ENCODE results near the gene TNXB. TPM values are rescaled to one million over a fixed set of nuclear protein-coding genes. Genes with fewer than 3 reads are reported as not detected.

TNXB gene
- total and polyA plus RNA-seq, 9 of the 15 experiments (the other 6 are each of a cell fraction or from before 2014, with no cell fraction given), result 0.14 to 28.1 (median 12.4) TPM

DNA sequence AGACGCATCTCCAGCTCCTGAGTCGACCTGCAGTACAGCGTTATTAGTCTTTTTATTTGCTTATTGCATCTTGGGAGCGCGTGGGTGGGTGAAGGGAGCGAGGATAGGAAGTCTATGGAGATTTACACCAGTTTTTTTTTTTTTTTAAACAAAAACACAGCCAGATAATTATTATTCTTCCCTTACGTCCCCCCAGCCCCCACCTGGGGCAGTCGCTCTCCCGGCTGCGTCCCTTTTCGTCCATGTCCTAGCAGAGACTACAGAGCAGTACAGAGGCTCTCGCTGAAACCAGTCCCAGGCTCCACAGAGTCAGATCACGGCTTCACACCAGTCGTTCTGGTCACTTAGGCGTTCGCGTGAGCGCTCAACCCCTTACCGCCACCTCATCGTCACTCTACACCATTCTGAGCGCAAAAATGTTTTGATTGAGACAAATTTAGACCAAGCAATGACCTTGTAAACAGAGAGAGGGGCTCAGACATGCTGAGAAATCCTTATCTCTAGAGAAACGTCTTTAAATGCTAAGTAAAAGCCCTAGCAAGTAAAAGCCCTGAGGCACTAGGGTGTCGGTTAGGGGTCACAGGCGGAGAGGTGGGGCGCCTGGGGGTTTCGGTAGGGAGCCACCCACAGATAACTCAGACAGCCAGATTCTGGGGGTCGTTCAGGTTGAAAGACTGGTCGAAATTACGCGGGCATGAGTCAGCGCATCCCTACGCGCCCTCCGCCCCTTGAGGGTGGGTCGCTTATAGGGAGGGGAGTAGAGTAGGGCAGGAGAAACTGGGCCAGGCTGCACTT, 43.8 kb upstream of the TNXB start (continued):
- TF ChIP-seq, protein P1, sequence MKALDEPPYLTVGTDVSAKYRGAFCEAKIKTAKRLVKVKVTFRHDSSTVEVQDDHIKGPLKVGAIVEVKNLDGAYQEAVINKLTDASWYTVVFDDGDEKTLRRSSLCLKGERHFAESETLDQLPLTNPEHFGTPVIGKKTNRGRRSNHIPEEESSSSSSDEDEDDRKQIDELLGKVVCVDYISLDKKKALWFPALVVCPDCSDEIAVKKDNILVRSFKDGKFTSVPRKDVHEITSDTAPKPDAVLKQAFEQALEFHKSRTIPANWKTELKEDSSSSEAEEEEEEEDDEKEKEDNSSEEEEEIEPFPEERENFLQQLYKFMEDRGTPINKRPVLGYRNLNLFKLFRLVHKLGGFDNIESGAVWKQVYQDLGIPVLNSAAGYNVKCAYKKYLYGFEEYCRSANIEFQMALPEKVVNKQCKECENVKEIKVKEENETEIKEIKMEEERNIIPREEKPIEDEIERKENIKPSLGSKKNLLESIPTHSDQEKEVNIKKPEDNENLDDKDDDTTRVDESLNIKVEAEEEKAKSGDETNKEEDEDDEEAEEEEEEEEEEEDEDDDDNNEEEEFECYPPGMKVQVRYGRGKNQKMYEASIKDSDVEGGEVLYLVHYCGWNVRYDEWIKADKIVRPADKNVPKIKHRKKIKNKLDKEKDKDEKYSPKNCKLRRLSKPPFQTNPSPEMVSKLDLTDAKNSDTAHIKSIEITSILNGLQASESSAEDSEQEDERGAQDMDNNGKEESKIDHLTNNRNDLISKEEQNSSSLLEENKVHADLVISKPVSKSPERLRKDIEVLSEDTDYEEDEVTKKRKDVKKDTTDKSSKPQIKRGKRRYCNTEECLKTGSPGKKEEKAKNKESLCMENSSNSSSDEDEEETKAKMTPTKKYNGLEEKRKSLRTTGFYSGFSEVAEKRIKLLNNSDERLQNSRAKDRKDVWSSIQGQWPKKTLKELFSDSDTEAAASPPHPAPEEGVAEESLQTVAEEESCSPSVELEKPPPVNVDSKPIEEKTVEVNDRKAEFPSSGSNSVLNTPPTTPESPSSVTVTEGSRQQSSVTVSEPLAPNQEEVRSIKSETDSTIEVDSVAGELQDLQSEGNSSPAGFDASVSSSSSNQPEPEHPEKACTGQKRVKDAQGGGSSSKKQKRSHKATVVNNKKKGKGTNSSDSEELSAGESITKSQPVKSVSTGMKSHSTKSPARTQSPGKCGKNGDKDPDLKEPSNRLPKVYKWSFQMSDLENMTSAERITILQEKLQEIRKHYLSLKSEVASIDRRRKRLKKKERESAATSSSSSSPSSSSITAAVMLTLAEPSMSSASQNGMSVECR (CRISPR knock-in tag; IDR thresholded peaks at IDR 0.05), result 0 out of 2 replicates have a peak, but pooled peaks have one; percentile 37
- TF ChIP-seq, protein P2, sequence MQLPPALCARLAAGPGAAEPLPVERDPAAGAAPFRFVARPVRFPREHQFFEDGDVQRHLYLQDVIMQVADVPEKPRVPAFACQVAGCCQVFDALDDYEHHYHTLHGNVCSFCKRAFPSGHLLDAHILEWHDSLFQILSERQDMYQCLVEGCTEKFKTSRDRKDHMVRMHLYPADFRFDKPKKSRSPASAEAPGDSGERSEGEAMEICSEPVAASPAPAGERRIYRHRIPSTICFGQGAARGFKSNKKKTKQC (CRISPR knock-in tag; IDR thresholded peaks at IDR 0.05), result 0 out of 2 replicates have a peak, but pooled peaks have one; percentile 15
- TF ChIP-seq EGR1 (conservative IDR thresholded peaks at IDR 0.05), result peak; percentile 86
- TF ChIP-seq ZKSCAN1 (IDR thresholded peaks at IDR 0.05; ENCODE audit: low read depth, low read length), result no peak
- no peak for TF ChIP-seq SRF (CRISPR knock-in tag; IDR thresholded peaks at IDR 0.05)
- TF ChIP-seq RHOXF2B (CRISPR knock-in tag; conservative IDR thresholded peaks at IDR 0.05), result no peak
- peak; percentile 21; a peak in 1 of 4 replicates for TF ChIP-seq KDM1A (IDR thresholded peaks at IDR 0.05)
- no peak for TF ChIP-seq HDAC1 (IDR thresholded peaks at IDR 0.05)
- TF ChIP-seq GATAD2A (IDR thresholded peaks at IDR 0.05), result peak; percentile 89
- peak; percentile 30; the same call in 1 of the 2 replicates for TF ChIP-seq GATAD2B (IDR thresholded peaks at IDR 0.05; ENCODE audit: borderline replicate concordance)
- TF ChIP-seq, protein P3, sequence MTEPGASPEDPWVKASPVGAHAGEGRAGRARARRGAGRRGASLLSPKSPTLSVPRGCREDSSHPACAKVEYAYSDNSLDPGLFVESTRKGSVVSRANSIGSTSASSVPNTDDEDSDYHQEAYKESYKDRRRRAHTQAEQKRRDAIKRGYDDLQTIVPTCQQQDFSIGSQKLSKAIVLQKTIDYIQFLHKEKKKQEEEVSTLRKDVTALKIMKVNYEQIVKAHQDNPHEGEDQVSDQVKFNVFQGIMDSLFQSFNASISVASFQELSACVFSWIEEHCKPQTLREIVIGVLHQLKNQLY (CRISPR knock-in tag; conservative IDR thresholded peaks at IDR 0.05), result no peak
- peak; percentile 93 for TF ChIP-seq ZBTB7A (IDR thresholded peaks at IDR 0.05; ENCODE audit: borderline replicate concordance, control insufficient read depth, low read depth, low read length)
- TF ChIP-seq, protein P4, sequence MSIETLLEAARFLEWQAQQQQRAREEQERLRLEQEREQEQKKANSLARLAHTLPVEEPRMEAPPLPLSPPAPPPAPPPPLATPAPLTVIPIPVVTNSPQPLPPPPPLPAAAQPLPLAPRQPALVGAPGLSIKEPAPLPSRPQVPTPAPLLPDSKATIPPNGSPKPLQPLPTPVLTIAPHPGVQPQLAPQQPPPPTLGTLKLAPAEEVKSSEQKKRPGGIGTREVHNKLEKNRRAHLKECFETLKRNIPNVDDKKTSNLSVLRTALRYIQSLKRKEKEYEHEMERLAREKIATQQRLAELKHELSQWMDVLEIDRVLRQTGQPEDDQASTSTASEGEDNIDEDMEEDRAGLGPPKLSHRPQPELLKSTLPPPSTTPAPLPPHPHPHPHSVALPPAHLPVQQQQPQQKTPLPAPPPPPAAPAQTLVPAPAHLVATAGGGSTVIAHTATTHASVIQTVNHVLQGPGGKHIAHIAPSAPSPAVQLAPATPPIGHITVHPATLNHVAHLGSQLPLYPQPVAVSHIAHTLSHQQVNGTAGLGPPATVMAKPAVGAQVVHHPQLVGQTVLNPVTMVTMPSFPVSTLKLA (conservative IDR thresholded peaks at IDR 0.05), result peak in 1 of 2 experiments; percentile 13; a peak in 1 of 4 replicates
- TF ChIP-seq SRSF7 (optimal IDR thresholded peaks at IDR 0.05; ENCODE audit: low read depth, low read length), result no peak
- 0 out of 4 replicates have a peak, but pooled peaks of 1 of the 2 experiments have one; percentile 14 for TF ChIP-seq TRIM24 (IDR thresholded peaks at IDR 0.05)
- peak; percentile 52 for TF ChIP-seq TBP (optimal IDR thresholded peaks at IDR 0.05; ENCODE audit: low read depth, low read length)
- peak; percentile 20; the same call in 1 of the 2 replicates for TF ChIP-seq MAFG (tag; conservative IDR thresholded peaks at IDR 0.05)
- TF ChIP-seq CEBPB (tag; IDR thresholded peaks at IDR 0.05), result no peak
- TF ChIP-seq, protein P5, sequence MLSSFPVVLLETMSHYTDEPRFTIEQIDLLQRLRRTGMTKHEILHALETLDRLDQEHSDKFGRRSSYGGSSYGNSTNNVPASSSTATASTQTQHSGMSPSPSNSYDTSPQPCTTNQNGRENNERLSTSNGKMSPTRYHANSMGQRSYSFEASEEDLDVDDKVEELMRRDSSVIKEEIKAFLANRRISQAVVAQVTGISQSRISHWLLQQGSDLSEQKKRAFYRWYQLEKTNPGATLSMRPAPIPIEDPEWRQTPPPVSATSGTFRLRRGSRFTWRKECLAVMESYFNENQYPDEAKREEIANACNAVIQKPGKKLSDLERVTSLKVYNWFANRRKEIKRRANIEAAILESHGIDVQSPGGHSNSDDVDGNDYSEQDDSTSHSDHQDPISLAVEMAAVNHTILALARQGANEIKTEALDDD (IDR thresholded peaks at IDR 0.05), result peak; percentile 46; the same call in 1 of the 2 replicates

Data from K562 (cell line).